ENCODE data around the gene PPFIA2.

DNA sequence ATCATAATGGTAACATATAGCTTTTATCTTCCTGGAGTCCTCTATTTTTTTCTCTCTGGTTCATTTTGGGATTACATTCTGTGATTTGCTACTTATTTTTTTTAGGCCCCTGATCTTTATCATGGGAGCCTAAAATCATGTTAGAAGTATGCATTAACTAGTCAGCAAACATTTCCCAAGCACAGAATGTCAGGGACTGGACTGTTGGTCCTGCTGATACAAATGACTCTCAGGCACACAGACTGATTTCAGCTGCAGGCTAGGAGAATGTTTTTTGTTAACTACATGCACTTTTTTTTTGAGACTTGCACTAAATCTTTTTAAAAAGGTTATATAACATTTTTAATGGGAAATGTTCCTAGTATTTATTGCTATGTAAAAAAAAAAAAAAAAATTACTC is 550.1 kb downstream of the PPFIA2 start:
- TF ChIP-seq CTCF (IDR thresholded peaks at IDR 0.05) (no peak), POLR2A (IDR thresholded peaks at IDR 0.05) (no peak)
